ENCODE measurements around the gene PDE4D. TPM values are rescaled to one million over a fixed set of nuclear protein-coding genes. Genes with fewer than 3 reads are reported as not detected.

The PDE4D gene
- total RNA-seq, 1 experiment from 2014 or later = 2.1 TPM

GRCh38 chr5:59783264-59783663 is 110.3 kb downstream of the PDE4D start:
- H3K36me3 Mint-ChIP-seq (ENCODE audit: insufficient read depth in 1 of 3, low read depth in 3 of 3) = no peaks in the 10 kb centered on the region
- H3K4me3 Mint-ChIP-seq = no peak overlapping the region

More at GRCh38 chr5:59783264-59783663, 110.3 kb downstream of the PDE4D start:
- DNase-seq = no peak
- H4K91ac ChIP-seq (ENCODE audit: insufficient read length, low read depth, low read length) = no peak overlapping the region
- no peak overlapping the region for H4K8ac ChIP-seq (replicated peaks; ENCODE audit: insufficient read length, low read depth, low read length)
- no peak for TF ChIP-seq CTCF (conservative IDR thresholded peaks at IDR 0.05)
- no peak overlapping the region for H3T11ph ChIP-seq (ENCODE audit: low read length)
- no peaks in the 10 kb centered on the region for H3K27me3 Mint-ChIP-seq (ENCODE audit: low read depth)
- no peak overlapping the region for H3K9ac ChIP-seq (ENCODE audit: extremely low read depth, insufficient read length, low read length)
- H3K27ac Mint-ChIP-seq = no peak overlapping the region
- no peaks in the 10 kb centered on the region for H3K9me3 Mint-ChIP-seq
- H3K4ac ChIP-seq (ENCODE audit: low read depth, low read length) = no peak overlapping the region
- H2AK5ac ChIP-seq (ENCODE audit: insufficient read length, low read length) = no peak overlapping the region
- H3K18ac ChIP-seq (ENCODE audit: insufficient read length, low read depth, low read length) = no peak overlapping the region
- H3K27me3 ChIP-seq (ENCODE audit: insufficient read depth, low read length) = no peaks in the 10 kb centered on the region
- no peaks in the 10 kb centered on the region for H4K20me1 ChIP-seq (ENCODE audit: control insufficient read depth, insufficient read depth, insufficient read length)
- H2AFZ ChIP-seq (ENCODE audit: low read length) = no peak overlapping the region
- no peak overlapping the region for H2BK120ac ChIP-seq (ENCODE audit: low read depth, low read length, poor library complexity, severe bottlenecking)
- H3K27ac ChIP-seq (ENCODE audit: insufficient read length, low read depth, low read length) = no peak overlapping the region
- H3K4me2 ChIP-seq (ENCODE audit: insufficient read depth, insufficient read length, low read length) = no peak overlapping the region
- H3K56ac ChIP-seq (ENCODE audit: insufficient read length, low read depth, low read length) = no peak overlapping the region
- H3K14ac ChIP-seq (ENCODE audit: insufficient read depth, low read length) = no peak overlapping the region
- no peak overlapping the region for H3K23ac ChIP-seq (ENCODE audit: insufficient read length, low read depth, low read length)
- no peak overlapping the region for H2BK5ac ChIP-seq (ENCODE audit: insufficient read length, low read length)
- no peaks in the 10 kb centered on the region for H3K23me2 ChIP-seq (ENCODE audit: insufficient read length, low read depth, low read length, poor library complexity, severe bottlenecking)
- no peaks in the 10 kb centered on the region for H3K9me3 ChIP-seq (ENCODE audit: control insufficient read depth, low read depth, low read length)
- H3K4me1 Mint-ChIP-seq = no peaks in the 10 kb centered on the region
- no peaks in the 10 kb centered on the region; the same call in 1 of the 2 replicates for H3K4me1 ChIP-seq (ENCODE audit: insufficient read depth, low read length)
- H4K5ac ChIP-seq (ENCODE audit: insufficient read length, low read depth, low read length) = no peak overlapping the region
- H3K79me1 ChIP-seq (ENCODE audit: insufficient read depth, low read depth, low read length, poor library complexity, severe bottlenecking) = no peaks in the 10 kb centered on the region
- no peak overlapping the region for H2BK20ac ChIP-seq (ENCODE audit: low read depth, low read length, poor library complexity, severe bottlenecking)
- H3K79me2 ChIP-seq (ENCODE audit: insufficient read depth, low read length) = no peaks in the 10 kb centered on the region
- no peak overlapping the region for H2BK15ac ChIP-seq (ENCODE audit: low read depth, low read length)
- no peak overlapping the region for H2BK12ac ChIP-seq (ENCODE audit: insufficient read length, low read depth, low read length)
